ENCODE data around the gene ADAM33. TPM values are rescaled to one million over a fixed set of nuclear protein-coding genes. Genes with fewer than 3 reads are reported as not detected.

ADAM33 gene
- total RNA-seq, 1 experiment from 2014 or later, result not detected

DNA sequence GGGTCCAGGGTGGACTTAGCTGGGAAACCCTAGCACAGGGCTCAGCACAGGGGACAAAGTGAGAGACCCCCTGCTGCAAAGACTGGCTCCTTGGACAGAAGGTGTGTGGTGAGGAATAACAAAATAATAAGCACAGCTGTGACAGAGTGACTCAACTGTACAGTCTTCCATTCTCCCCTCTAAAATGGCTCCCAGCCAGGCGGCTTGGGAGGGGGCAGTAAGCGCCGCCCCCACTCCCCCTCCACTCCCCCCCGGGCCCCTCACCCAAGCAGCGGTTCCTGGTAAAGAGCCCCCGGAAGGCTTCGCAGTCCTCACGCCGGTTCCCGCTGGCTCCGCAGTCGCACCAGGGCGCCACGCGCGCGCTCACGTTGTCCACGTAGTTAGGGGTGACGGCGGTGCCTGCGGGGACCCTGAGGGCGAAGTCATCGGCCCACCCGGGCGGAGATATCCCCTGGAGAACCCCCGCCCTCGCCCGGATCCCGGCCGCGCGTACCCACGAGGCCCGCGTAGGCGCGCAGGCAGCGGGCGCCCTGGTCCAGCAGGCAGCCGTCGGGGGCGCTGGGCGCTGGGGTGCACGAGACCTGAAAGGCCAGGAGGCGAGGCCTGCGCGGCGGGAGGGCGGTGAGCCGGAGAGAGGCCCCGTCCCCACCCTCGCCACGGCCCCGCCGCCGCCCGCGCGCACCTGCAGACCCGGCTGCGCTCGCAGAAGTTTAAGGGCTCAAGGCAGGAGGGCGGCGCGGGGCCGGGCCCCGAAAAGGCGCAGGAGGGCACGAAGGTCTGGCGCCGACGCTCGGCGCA is 21.3 kb downstream of the ADAM33 start:
- H3K4me1 Mint-ChIP-seq (ENCODE audit: insufficient read depth, unreplicated experiment), result peaks cover 6% of the 10 kb centered on the region
- DNase-seq (ENCODE audit: unreplicated experiment), result no peak
- BruUV-seq (replicated peaks), result no TSS peak
- POLR2A ChIA-PET, result interaction anchor here (0.6 to 0.7 kb wide), 2 partner anchors 21 to 107 kb away, joined by 3 read pairs; partner anchors contain the start of gene ADISSP
- intact Hi-C loops (cut with micrococcal nuclease), result no loop called here
- H3K36me3 Mint-ChIP-seq (ENCODE audit: insufficient read depth, unreplicated experiment), result peaks cover 5% of the 10 kb centered on the region
- H3K4me3 Mint-ChIP-seq (ENCODE audit: unreplicated experiment), result no peak overlapping the region
- CTCF ChIA-PET, result interaction anchor here (0.7 kb wide), 2 partner anchors 14 to 157 kb away, joined by 3 read pairs; no protein-coding TSS in a partner anchor
- TF ChIP-seq, protein P1, sequence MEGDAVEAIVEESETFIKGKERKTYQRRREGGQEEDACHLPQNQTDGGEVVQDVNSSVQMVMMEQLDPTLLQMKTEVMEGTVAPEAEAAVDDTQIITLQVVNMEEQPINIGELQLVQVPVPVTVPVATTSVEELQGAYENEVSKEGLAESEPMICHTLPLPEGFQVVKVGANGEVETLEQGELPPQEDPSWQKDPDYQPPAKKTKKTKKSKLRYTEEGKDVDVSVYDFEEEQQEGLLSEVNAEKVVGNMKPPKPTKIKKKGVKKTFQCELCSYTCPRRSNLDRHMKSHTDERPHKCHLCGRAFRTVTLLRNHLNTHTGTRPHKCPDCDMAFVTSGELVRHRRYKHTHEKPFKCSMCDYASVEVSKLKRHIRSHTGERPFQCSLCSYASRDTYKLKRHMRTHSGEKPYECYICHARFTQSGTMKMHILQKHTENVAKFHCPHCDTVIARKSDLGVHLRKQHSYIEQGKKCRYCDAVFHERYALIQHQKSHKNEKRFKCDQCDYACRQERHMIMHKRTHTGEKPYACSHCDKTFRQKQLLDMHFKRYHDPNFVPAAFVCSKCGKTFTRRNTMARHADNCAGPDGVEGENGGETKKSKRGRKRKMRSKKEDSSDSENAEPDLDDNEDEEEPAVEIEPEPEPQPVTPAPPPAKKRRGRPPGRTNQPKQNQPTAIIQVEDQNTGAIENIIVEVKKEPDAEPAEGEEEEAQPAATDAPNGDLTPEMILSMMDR (IDR thresholded peaks at IDR 0.05; ENCODE audit: unreplicated experiment), result no peak
- no peaks in the 10 kb centered on the region for H3K9me3 Mint-ChIP-seq (ENCODE audit: unreplicated experiment)
- peaks cover 63% of the 10 kb centered on the region for H3K27me3 Mint-ChIP-seq (ENCODE audit: insufficient read depth, unreplicated experiment)
- no peak overlapping the region for H3K27ac Mint-ChIP-seq (ENCODE audit: low read depth, unreplicated experiment)

DNA sequence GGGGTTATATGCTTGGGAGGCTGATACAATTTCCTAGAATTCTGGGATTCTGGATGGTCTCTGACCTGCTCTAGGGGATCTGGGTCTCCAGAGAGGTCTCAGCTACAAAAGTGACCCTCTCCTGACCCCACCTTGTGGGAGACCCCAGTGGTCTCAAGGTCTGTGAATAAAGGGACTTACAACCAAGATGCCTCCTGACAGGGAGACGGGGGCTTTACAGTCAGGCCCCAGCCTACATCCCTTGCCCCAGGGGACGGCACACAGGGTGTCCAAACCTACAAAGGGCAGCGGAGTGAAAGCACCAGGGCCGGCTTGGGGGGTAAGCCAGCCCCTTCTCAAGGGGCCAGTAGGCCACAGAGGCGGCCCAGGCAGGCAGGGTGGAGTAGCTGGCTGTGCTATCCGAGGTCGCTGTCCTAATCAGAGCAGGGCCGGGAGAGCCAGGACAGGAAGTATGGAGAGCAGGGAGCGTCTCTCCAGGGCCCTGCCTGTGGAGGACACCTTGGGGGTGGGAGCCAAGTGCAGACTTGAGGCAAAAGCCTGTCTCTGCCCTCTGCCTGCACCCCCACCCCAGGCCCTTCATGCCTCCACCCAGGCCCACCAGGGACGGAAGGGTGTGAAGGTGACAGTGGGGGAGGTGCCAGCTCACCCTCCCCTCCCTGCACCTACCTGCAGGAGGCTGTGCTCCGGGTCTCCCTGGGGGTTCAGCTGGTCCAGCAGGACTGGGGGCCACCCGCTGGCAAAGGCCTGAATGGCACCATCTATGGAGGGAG is 22.1 kb downstream of the ADAM33 start:
- BruUV-seq (replicated peaks), result no TSS peak
- TF ChIP-seq, protein P1 (IDR thresholded peaks at IDR 0.05; ENCODE audit: unreplicated experiment), result no peak
- no peak overlapping the region for H3K4me3 Mint-ChIP-seq (ENCODE audit: unreplicated experiment)
- POLR2A ChIA-PET, result interaction anchor here (0.6 to 1.2 kb wide), 2 partner anchors 21 to 29 kb away, joined by 3 to 4 read pairs; no protein-coding TSS in a partner anchor
- H3K36me3 Mint-ChIP-seq (ENCODE audit: insufficient read depth, unreplicated experiment), result peaks cover 5% of the 10 kb centered on the region
- H3K27me3 Mint-ChIP-seq (ENCODE audit: insufficient read depth, unreplicated experiment), result peaks cover 56% of the 10 kb centered on the region
- intact Hi-C loops (cut with micrococcal nuclease), result no loop called here
- CTCF ChIA-PET, result interaction anchor here (0.7 to 2.5 kb wide), 3 partner anchors 15 to 158 kb away, joined by 3 to 15 read pairs (median 3); no protein-coding TSS in a partner anchor
- peaks cover 6% of the 10 kb centered on the region for H3K4me1 Mint-ChIP-seq (ENCODE audit: insufficient read depth, unreplicated experiment)
- H3K27ac Mint-ChIP-seq (ENCODE audit: low read depth, unreplicated experiment), result no peak overlapping the region
- DNase-seq (ENCODE audit: unreplicated experiment), result no peak
- no peaks in the 10 kb centered on the region for H3K9me3 Mint-ChIP-seq (ENCODE audit: unreplicated experiment)

DNA sequence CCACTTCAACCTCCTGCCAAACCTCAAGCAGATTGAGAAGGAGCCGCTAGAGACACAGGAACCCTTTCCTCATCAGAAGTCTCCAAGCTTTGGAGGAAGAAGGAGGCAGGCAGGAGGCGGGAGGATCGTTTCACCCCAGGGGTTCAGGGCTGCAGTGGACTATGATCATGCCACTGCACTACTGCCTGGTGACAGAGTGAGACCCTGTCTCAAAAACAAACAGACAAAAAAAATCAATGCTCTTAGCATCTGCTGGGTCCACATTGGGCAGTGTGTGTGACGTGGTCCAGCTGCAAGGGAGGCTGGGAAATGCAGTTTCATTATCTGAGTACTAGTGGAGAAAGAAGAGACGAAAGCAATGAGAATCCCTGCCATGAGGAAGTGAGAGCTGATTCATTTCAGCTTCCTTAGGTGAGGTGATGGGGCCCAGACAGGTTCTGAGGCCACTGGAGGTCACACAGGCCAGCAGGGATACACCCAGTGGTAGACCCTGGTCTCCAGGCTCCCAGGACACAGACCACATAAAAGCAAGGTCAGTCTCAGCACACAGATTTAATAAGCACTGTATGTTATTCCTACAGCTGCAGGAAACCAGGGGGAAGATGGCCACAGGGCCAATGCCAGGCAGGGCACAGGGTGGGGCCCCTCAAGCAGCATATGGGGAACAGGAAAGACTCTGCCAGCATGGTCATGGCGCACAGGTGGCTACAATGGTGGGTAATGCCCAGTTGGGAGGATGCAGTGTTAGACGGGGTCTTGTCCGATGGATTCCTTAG is 22.9 kb downstream of the ADAM33 start:
- no peaks in the 10 kb centered on the region for H3K9me3 Mint-ChIP-seq (ENCODE audit: unreplicated experiment)
- ChIA-PET CTCF (interaction anchor here (2.5 kb wide), 1 partner anchor 18 kb away, joined by 15 read pairs; no protein-coding TSS in a partner anchor), POLR2A (interaction anchor here (0.7 to 1.2 kb wide), 3 partner anchors 12 to 45 kb away, joined by 3 to 4 read pairs (median 3); no protein-coding TSS in a partner anchor)
- no peak for DNase-seq (ENCODE audit: unreplicated experiment)
- peaks cover 6% of the 10 kb centered on the region for H3K4me1 Mint-ChIP-seq (ENCODE audit: insufficient read depth, unreplicated experiment)
- intact Hi-C loops (cut with micrococcal nuclease), result no loop called here
- peaks cover 48% of the 10 kb centered on the region for H3K27me3 Mint-ChIP-seq (ENCODE audit: insufficient read depth, unreplicated experiment)
- BruUV-seq (replicated peaks), result no TSS peak
- no peak overlapping the region for H3K4me3 Mint-ChIP-seq (ENCODE audit: unreplicated experiment)
- peaks cover 5% of the 10 kb centered on the region for H3K36me3 Mint-ChIP-seq (ENCODE audit: insufficient read depth, unreplicated experiment)
- H3K27ac Mint-ChIP-seq (ENCODE audit: low read depth, unreplicated experiment), result no peak overlapping the region
- TF ChIP-seq, protein P1 (IDR thresholded peaks at IDR 0.05; ENCODE audit: unreplicated experiment), result no peak

Data from MCF 10A (cell line).